ENCODE measurements around the gene NAGPA. TPM values are rescaled to one million over a fixed set of nuclear protein-coding genes. Genes with fewer than 3 reads are reported as not detected.
A peak's percentile ranks its signal among the peaks of the same experiment; 100 is the strongest.

Gene NAGPA
- total RNA-seq, 1 donor from 2014 or later = 18.0 TPM

DNA sequence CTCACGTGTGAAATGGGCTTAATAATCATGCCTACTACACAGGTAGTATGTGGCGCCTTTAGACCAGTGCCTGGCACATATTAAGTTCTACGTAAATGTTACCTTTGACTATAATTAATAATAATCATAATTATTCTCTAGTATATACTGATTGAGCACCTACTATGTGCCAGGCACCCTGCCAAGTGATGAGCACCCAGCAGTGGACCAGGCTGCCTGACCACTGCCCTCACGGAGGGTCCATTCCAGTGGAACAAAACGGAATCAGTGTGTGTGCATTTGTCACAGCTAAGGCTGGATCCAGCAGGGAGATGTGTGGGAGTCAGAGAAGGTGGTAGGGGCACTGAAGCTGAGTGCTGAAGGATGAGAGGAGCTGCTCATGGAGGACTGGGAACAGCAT lies 45.1 kb downstream of the NAGPA start:
- Mint-ChIP-seq H3K4me1 (ENCODE audit: unreplicated experiment) (no peaks in the 10 kb centered on the region), H3K4me3 (no peak overlapping the region), H3K27me3 (peaks cover 54% of the 10 kb centered on the region), H3K36me3 (no peaks in the 10 kb centered on the region), H3K27ac (no peak overlapping the region), H3K9me3 (no peaks in the 10 kb centered on the region)
- no peak for DNase-seq (ENCODE audit: extremely low spot score, unreplicated experiment)
- TF ChIP-seq, protein P1, sequence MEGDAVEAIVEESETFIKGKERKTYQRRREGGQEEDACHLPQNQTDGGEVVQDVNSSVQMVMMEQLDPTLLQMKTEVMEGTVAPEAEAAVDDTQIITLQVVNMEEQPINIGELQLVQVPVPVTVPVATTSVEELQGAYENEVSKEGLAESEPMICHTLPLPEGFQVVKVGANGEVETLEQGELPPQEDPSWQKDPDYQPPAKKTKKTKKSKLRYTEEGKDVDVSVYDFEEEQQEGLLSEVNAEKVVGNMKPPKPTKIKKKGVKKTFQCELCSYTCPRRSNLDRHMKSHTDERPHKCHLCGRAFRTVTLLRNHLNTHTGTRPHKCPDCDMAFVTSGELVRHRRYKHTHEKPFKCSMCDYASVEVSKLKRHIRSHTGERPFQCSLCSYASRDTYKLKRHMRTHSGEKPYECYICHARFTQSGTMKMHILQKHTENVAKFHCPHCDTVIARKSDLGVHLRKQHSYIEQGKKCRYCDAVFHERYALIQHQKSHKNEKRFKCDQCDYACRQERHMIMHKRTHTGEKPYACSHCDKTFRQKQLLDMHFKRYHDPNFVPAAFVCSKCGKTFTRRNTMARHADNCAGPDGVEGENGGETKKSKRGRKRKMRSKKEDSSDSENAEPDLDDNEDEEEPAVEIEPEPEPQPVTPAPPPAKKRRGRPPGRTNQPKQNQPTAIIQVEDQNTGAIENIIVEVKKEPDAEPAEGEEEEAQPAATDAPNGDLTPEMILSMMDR (conservative IDR thresholded peaks at IDR 0.05) = no peak

GRCh38 chr16:4987580-4988374 lies 46.0 kb downstream of the NAGPA start:
- TF ChIP-seq, protein P1 (conservative IDR thresholded peaks at IDR 0.05) = no peak
- Mint-ChIP-seq H3K9me3 (no peaks in the 10 kb centered on the region), H3K27ac (no peak overlapping the region), H3K27me3 (peaks cover 54% of the 10 kb centered on the region), H3K4me1 (ENCODE audit: unreplicated experiment) (no peaks in the 10 kb centered on the region), H3K4me3 (no peak overlapping the region), H3K36me3 (no peaks in the 10 kb centered on the region)
- DNase-seq (ENCODE audit: extremely low spot score, unreplicated experiment) = no peak

DNA sequence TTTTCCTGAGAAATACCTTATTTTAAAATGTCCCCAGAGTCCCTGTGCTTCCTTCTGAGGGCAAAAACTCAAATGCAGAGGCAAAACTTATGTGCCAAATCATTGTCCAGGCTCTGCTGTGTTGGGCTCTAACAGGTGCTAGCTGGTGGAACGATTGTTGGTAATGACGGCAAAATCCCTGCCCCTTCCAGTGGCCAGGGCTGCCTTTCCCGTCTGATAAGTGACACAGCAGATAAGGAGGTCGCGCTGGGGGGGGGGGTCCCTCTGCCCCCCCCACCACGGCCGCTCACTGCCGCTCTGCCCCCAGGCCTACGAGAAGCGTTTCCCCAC lies 46.5 kb downstream of the NAGPA start:
- no peak overlapping the region for H3K4me3 Mint-ChIP-seq

GRCh38 chr16:4984174-4984990 lies 49.4 kb downstream of the NAGPA start:
- TF ChIP-seq, protein P1 (conservative IDR thresholded peaks at IDR 0.05) = peak; percentile 43
- Mint-ChIP-seq H3K4me3 (no peak overlapping the region), H3K27me3 (peaks cover 53% of the 10 kb centered on the region), H3K9me3 (no peaks in the 10 kb centered on the region), H3K27ac (no peak overlapping the region), H3K36me3 (no peaks in the 10 kb centered on the region), H3K4me1 (ENCODE audit: unreplicated experiment) (no peaks in the 10 kb centered on the region)
- DNase-seq (ENCODE audit: extremely low spot score, unreplicated experiment) = no peak

More for the DNA sequence above, 46.5 kb downstream of the NAGPA start:
- TF ChIP-seq, protein P1 (conservative IDR thresholded peaks at IDR 0.05) = no peak
- DNase-seq (ENCODE audit: extremely low spot score, unreplicated experiment) = no peak
- no peaks in the 10 kb centered on the region for H3K4me1 Mint-ChIP-seq (ENCODE audit: unreplicated experiment)
- H3K27ac Mint-ChIP-seq = no peak overlapping the region
- no peaks in the 10 kb centered on the region for H3K36me3 Mint-ChIP-seq
- peaks cover 54% of the 10 kb centered on the region for H3K27me3 Mint-ChIP-seq
- H3K9me3 Mint-ChIP-seq = no peaks in the 10 kb centered on the region

DNA sequence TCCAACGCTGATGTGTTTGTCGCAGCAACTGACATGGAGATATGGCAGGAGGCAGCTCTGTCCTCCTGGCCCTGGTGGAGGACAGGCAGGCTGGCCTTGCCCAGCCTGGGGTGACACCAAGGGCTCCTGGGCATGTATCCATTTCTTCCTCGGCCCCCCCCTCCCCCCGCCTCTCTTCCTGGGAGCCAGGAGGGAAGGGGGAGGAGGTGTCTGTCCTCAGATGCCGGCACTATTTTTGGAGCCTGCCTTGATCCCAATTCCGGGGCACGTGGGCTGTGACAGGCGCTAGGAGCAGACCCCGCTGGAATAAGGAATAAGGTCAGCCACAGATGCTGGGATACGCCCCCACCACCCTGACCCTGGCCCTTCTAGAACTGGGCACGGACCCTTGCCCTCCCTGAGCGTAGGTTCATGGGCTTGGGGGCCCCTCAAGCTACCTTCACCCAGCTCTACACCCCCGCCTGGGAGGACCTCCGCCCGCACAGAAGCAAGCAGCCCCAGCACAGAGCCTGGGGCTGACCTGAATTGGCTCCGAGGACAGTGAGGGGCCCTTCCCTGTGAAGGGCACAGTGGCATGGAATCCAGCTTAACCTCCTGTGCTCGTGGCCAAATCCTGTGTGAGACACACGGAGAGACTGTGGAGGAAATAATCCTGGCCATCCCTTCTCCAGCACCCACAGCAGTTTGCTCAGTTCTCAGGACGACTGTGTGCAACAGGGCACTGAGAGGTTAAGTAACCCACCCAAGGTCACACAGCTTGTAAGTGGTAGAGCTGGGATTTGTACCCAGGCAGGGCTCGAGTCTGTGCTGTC lies 51.5 kb downstream of the NAGPA start:
- Mint-ChIP-seq H3K36me3 (no peaks in the 10 kb centered on the region), H3K9me3 (no peaks in the 10 kb centered on the region), H3K27me3 (peaks cover 38% of the 10 kb centered on the region), H3K4me1 (ENCODE audit: unreplicated experiment) (no peaks in the 10 kb centered on the region), H3K27ac (no peak overlapping the region), H3K4me3 (no peak overlapping the region)
- TF ChIP-seq, protein P1 (conservative IDR thresholded peaks at IDR 0.05) = no peak
- DNase-seq (ENCODE audit: extremely low spot score, unreplicated experiment) = no peak
